Mucosa of gallbladder (tissue), 1 donor: Measurements from ENCODE around the gene SCRN1. TPM values are rescaled to one million over a fixed set of nuclear protein-coding genes. Genes with fewer than 3 reads are reported as not detected.
"Not testable (repeated sequence)": the region's sequence is repeated elsewhere in the genome, so short reads cannot be mapped to it uniquely, and the experiment has no call there.

ENCODE experiments used
- DNase-seq: peaks from one replicate; pipeline ENCODE4 v3.0.0-alpha.2; 2020; ENCODE audit warnings: low spot score
- total RNA-seq: library from RNA; stranded (reverse); gene quantifications from one replicate; pipeline ENCODE4 v1.2.1, GENCODE V29; 2021
- donor health status: DM: no; HTN: no; CAD: no.

The SCRN1 gene
- total RNA-seq, 1 donor from 2014 or later = 63.9 TPM

DNA sequence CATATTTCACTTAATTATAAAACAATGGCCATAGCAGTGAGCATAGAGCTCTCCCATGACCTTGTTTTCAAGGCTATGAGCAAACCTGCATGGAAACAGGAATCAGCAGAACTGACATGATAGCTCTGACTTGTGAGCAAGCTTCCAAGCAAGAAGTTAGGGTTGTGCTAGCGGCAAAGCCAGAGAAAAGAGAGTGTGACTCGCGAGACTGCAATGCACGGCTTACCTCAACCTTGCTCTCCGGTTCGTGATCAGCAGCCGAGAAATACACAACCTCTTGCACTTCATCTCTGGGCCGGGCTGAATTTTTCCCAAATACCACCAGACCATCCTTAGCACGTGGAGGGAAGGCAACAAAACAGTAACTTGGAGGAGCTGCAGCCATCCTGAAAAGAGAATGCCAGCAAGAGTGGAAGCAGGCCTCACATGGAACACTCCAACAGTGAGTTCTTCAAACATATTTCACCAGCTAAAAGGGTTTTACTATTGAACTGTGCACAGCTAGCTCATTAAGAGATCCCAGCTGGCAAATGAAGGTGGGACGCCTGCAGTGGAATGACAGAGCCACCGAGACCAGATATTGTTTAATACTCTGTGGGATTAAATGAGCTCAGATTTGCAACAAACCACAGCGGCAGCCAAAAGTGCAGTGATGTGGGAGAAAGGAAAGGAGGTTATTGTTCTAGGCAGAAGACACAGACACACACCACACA lies 20.8 kb downstream of the SCRN1 start:
- no peak for DNase-seq

DNA sequence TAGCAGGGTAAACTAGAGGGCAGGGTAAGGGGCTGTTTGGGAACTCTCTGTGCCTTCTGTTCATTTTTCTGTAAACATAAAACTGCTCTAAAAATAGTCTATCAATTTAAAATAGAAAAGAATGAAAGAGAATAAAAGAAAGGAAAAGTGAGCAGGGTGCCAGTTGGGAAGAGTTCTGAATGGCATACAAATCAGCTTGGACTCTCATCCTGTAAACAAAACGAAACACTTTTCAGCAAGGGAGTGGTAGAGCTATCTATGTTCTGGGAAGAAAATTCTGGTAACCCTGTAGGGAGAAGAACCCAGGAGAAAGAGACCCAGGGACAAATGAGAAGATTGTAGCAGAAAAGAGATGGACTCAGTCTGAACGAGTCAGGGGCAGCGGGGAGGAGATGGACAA lies 24.6 kb downstream of the SCRN1 start:
- no peak for DNase-seq

DNA sequence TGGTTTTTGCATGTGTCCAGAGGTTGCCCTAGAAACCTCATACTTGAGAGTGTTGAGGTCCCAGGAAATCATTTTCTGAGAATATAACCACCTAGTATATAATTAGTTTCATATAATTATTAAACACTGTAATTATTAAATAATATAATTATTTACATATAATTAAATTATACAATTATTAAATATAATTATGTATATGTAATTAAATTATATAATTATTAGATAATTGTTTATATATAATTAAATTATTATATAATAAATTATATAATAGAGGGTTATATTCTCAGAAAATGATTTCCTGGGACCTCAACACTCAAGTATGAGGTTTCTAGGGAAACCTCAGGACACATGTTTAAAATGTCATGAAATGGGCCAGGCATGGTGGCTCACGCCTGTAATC lies 27.6 kb downstream of the SCRN1 start:
- DNase-seq = no peak

DNA sequence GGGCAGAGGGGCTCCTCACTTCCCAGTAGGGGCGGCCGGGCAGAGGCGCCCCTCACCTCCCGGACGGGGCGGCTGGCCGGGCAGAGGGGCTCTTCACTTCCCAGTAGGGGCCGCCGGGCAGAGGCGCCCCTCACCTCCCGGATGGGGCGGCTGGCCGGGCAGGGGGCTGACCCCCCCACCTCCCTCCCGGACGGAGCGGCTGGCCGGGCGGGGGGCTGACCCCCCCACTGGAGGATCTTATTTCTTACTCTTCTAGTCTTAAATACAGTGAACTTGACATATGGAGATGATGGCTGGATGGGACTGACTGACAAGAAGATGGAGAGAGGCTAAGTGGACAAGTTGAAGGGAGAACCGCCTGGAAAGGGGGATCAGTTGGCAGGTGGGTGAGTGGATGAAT lies 28.0 kb downstream of the SCRN1 start:
- not testable (repeated sequence) for DNase-seq

DNA sequence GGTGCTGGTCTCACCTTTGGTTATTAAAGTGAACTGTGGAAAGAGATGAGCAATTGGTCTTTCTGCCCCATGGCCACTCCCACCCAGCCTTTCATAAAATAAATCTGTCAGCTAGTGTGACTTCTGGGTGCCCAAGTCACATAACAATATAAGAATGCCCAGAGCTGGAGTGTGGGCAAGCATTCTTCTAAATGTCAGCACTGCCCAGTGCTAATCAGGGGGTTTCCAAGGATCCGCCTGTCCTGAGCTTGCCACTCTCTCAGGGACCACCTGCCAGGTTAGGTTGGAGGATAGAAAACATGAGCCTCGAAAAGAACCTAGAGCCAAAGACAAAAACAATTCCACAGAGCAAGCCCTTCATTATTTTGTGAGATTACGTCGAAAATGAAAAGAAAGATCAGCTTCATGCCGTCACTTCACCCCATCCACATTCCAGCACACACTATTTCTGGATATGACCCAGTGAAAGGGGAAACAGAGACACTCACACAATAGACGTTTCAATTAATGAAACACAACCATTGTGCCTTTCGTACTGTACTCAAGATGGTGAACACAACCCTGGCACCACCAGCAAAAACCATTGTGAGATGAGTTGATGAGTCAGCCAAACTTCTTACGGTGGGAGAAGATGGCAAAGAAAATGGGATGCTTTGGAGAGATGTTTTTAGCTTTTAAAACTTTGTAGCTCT lies 30.8 kb downstream of the SCRN1 start:
- no peak for DNase-seq

DNA sequence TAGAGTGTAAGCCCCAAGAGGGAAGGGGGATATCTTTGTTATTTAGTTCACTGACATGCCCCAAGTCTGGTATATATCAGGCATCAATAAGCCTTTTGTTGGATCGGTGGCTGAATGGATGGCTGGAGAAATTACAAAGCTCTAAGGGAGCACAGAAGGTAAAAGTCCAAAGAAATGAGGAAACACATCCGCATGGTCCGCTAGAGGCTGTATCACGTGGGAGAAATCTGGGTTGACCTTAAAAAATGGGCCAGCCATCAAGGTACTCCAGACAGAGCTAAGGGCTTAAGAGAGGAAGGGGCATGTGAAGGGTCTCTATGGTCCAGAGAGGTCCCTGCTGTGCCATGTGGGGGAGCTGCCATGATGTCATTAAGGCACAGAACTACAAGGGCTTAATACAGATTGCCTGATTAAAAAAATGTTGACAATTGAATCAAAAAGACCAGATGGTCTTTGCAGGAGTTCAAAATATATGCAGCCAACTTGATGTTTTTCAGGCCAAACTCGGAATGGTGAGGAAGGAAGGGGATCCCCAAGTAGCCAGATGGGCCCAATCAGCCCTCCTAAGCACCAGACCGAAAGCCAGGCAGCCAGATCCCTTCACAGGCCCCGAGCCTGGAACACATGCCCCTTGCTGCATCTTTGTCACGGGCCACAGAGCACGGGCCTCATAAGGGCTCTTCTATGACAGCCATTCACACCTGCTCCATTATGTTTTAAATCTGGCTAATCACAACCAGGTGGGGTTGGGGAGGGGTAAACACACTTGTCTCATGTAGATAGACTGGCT lies 31.9 kb downstream of the SCRN1 start:
- DNase-seq = no peak

DNA sequence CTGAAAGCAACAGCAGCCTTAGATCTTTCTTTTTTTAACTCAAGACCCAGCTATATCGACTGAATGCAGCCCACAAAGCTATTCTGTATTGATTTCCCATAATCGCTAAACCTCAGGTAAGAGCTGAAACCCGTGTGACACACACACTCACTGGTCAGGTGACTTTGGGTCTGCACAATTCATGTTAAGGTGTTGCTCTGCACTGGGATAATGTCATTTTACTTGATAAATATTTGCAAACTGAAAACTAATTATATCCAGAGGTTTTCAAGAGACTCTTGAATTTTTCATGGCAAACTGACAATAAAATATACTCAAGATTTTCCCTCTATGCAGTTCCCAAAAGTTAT lies 33.1 kb downstream of the SCRN1 start:
- no peak for DNase-seq

DNA sequence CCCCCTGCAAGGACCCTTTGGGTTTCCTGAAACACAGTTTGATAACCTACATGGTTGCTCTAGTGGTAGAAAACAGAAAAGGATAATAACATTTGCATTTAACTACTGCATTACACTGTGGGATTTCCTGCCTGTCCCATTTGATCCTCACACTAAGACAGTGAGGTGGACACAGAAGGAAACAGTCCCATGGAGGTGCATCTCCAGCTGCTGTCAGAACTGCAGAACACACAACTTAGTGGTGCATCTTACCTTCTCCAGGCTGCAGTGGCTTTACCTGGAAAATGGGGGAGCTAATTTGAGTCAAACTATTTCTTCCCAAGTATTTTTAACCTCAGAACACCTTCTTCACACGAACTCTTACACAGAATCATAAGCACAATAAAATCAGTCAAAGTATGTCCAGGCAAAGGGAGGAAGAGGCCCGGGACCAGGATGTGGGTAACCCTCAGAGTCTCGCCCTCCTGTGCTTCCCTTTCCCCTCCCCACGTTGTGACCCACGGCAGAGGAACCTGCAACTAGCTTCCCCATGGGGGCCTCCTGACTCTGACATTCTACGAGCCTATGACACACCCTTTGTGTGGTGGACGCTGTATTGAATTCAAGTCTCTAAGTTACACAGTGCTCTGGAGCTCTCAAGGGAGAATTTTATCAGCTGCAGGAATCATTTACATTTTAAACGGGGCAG lies 33.7 kb downstream of the SCRN1 start:
- DNase-seq = no peak

DNA sequence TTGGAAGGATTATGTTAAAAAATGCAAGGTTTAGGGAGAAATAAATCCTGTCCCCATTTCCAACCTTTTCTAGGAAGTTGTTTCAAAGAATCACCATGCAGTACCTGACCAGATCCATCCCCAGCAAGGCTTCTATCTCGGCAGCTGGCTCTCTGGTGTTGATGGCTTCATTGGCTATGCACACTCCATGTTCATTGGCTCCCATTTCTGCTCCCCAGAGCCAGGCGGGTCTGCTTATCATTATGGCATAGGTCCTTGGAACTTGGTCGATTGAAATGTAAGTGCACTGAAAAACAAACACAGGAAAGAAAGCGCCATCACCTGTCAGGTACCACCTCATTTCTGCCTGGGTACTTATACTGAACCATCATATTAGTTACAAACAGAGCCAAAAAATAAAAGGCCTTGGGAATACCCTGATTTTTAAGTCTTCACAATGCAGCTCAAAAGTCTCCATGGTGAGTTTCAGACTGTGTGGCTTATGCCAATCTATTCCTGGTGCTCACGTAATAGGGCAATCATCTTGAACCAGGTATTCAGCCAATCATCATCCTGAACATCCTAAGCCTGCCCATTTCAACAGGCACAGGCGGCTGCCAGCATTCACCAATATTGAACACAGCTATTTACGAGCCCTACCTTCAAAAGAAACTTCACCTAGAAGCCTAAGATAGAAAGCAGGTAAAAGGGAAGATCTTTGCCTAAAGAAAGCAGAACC lies 34.4 kb downstream of the SCRN1 start:
- DNase-seq = no peak

DNA sequence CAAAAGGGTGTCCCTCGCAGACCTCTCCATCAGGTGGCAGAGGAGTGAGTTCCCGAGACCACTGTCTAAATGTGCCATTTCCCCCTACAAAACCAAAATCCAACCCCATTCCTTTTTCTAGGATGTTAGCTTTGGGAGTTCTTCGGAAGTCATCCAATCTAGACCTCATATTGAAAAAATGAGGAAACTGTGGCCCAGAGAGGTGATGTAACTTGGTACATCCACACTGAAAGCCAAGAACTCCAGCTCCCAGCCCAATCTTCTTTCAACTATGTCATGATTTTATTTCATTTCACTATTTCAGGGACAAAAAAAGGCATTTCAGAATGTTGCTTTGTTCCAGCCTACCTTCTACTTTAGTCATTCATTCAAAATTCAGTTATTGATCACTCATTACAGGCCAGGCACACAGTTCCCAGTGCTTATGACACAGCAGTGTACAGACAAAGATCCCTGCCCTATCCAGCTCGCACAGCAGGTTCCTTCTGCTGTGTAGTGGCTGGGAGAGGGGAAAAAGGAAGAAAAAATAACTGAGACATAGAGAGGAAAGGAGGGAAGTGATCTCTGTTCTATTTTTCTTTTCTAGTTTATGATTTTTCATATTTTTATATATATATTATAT lies 35.8 kb downstream of the SCRN1 start:
- no peak for DNase-seq

DNA sequence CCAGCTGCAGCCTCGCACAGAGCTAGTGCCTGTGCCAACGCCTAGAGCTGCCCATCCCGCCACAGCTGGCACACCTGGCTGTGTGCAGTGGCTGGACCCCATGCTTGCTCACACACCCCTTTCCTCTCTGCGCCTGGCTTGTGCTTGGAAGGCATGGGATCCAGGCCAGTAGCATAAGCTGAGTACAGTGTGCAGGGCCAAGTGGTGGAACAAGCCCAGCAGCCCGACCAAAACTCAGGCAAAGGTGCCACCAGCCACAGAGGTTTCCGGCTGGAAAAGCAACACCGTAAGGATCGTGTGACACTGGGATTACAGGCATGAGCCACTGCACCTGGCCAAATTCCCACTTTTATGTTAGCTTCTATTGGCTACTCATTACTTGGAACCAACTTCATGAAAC lies 38.4 kb downstream of the SCRN1 start:
- no peak for DNase-seq

DNA sequence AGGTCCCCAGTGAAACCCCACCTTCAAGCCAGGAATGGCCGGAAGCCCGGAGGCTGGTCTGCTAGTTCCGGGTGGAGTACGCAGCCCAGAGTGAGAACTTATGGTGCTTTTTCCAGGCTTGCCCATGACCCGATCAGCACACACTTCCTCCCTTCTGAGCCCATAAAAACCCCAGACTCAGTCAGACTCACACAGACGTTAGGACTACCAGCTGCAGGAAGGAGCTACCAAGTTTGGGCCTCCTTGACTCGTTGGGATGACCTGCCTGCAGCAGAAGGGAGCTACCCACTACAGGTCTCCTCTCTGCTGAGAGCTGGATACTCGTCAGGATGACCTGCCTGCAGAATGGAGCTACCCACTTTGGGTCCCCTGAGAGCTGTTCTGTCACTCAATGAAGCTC lies 39.1 kb downstream of the SCRN1 start:
- DNase-seq = no peak

DNA sequence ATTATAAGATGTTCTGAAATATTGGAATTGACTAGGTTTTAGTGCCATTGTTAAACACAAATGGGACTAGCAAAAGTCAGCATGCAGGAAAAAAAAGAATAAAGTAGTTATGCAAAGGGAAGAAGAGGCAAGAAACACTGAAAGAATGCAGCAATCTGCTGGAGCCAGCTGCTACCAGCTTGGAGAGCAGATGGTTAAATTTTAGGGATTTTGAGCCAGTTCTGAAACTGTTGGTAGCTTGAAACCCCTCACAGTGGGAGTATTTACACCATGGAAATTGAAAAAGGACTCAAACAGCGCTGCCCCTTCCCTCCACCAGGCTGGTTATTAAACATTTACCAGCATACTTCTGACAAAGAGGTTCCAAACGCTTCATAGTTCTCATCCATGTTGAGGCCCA lies 41.0 kb downstream of the SCRN1 start:
- DNase-seq = no peak

DNA sequence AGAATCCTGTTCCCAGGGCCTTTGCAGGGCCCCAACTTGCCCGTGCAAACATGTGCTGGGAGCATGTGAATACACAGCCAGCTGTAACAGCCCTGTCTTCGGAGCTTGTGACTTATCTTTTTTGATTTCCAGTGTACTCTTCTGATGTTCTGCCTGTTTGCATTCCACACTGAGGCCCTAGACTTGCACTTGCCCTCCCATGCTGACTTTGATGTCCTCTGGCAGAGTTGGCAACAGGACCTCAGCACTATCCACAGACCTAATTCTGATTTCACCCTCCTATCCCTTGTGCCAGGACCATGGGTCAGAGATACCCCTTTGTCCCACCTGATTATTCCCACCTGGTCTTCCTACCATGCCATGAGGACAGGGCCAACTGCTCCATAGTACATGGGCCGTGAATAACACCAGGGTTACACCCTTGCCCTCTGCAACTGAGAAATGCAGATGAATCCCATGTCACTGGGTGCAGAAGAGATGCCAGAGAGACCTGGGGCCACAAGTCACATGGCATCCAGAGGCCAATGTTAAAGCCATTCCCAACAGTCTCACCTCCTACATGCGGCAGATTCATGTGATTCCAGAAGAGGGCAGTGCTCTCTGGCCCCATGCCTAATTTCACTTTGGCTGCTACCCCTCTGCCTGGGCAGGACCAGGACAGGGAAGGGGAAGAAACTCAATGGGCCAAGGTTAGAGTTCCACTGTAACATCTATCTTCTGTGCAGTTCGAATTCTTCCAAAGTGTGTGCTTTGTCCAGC lies 43.0 kb downstream of the SCRN1 start:
- no peak for DNase-seq

DNA sequence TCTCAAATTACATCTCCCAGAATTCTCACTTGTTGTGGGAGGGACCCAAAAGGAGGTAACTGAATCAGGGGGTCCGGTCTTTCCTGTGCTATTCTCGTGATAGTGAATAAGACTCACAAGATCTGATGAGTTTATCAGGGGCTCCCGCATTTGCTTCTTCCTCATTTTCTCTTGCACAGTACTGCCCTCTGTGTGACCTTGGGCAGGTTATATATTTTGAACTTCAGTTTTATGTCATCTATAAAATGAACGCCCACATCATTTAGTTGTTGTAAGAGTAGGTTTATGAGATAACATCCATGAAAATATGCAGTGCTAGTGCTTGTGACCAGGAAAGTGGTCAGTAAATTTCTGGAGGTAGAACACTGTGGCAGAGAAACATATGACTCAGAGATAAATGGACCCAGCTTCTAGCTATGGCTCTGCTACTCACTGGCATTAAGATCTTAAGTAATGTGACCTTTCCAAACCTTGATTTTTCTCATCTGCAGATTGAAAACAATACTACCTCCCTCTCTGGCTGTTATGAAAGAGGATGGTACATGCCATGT lies 44.3 kb downstream of the SCRN1 start:
- no peak for DNase-seq

DNA sequence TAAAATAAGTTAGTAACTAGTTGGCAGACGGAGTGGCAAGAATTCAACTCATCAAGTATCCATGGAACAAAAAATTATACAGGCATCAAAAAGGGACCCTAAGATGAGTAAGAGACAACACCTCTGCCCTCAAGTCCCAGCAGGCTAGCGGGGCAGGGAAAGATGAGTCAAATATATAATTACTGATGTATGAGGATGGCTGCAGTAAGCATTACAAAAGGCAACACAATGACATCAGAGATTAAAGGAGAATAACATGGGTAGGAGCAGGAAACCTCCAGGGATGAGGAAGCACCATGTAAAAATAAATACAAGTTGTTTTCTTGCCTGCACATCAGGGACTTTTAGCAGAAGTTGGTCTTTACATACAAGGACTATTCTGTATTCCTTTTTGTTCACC lies 49.4 kb downstream of the SCRN1 start:
- DNase-seq = no peak

DNA sequence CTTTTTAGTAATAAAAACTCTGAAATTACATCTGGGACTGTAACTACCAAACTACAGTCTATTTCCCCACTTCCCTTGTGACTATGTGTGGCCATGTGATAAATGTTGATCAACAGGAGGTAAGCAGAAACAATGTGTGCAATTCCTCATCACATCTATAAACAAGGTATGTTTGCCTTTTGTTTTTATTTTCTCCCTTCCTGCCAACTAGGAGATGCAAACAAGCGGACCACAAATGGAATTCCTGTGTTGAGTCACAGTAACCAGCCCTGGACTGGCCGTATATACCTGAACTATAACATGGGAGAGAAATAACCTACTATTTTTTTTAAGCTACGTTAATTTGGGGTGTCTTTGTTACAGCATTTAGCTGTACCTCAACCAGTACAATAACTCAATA lies 52.5 kb downstream of the SCRN1 start:
- DNase-seq = no peak

DNA sequence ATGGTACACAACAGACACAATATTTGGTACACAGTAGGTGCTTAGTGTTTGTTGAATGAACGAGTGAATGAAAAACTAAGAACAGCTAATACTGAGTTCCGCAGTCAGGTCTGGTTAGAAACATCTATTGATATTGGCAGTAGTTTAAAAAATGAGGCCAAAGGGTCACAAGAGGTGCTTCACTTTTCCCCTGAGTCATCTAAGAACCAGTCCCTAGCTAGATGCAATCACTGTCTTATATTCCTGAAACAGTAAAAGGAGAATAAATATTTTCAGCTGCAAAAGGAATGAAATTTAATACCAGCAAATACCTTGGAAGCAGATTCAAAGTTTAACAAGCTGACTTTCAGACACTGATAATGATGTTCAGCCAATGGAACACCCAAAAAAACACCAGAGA lies 54.5 kb downstream of the SCRN1 start:
- no peak for DNase-seq

DNA sequence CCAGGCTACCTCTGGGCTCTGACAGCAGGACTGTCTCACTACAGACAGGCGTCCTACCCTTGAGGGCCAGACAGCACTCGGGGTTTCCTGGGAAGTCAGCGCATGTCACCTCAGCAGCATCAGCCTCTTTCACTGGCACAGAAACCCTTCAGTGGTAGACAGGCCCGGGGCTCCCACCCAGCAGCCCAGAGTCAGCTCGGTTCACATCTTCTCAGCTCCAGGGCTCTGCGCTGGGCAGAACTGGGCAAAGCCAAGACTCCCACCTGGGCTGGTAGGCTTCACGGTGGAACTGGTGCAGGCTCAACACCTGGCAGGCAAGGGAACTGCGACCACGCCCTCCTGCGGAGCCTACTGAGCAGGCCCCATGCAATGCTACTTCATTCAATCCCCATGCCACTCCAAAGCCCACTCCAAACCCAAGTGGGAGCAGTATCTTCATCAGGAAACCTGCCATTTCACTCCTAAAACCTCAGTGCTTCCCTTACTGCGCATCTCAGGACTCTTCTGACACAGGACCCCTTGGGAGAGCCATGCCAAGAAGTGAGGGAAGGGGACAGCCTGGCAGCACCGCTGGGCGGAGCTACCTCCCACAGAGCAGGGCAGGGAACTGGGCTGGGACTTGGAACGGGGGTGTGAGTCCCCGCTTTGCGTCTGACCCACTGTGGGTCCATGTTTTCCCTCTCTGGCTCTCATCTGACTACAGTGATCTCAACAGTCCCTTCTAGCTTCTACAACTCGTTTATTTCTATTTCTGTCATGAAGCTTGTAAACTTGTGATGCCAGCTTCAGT lies 60.4 kb downstream of the SCRN1 start:
- DNase-seq = no peak
